Endodermal cell (in vitro differentiated cells): ENCODE data around the gene SYNE2. TPM values are rescaled to one million over a fixed set of nuclear protein-coding genes. Genes with fewer than 3 reads are reported as not detected.

ENCODE experiments used
- DNase-seq: peaks from one replicate; pipeline ENCODE4 v3.0.0-alpha.2; 2017
- H3K27ac ChIP-seq: 2 replicates; pipeline ENCODE4 v1.5.1; 2013; ENCODE audit warnings: mild to moderate bottlenecking, low read depth, low read length, moderate library complexity
- H3K27me3 ChIP-seq: 2 replicates; pipeline ENCODE4 v1.6.1; 2013; ENCODE audit warnings: mild to moderate bottlenecking, low read length, moderate library complexity; ENCODE audit not compliant: insufficient read depth, control insufficient read depth, poor library complexity, severe bottlenecking
- H3K36me3 ChIP-seq: 2 replicates; pipeline ENCODE4 v1.7.0; 2013; ENCODE audit warnings: mild to moderate bottlenecking, low read length, moderate library complexity; ENCODE audit not compliant: control insufficient read depth, insufficient read depth
- H3K4me1 ChIP-seq: one replicate; pipeline ENCODE4 v1.7.0; 2013; ENCODE audit warnings: low read length; ENCODE audit not compliant: control insufficient read depth, insufficient read depth
- H3K4me3 ChIP-seq: 2 replicates; pipeline ENCODE4 v1.5.1; 2013; ENCODE audit warnings: mild to moderate bottlenecking, low read length, moderate library complexity
- H3K9ac ChIP-seq: 2 replicates; pipeline ENCODE4 v1.6.1; 2013; ENCODE audit warnings: mild to moderate bottlenecking, low read length, moderate library complexity; ENCODE audit not compliant: poor library complexity, severe bottlenecking; ENCODE audit errors: extremely low read depth
- H3K9me3 ChIP-seq: 2 replicates; pipeline ENCODE4 v1.6.1; 2013; ENCODE audit warnings: mild to moderate bottlenecking, low read length, moderate library complexity; ENCODE audit not compliant: control insufficient read depth
- H3K27ac Mint-ChIP-seq: 2 replicates; pipeline ENCODE4 v1.8.0; 2020; ENCODE audit warnings: mixed read lengths
- H3K27me3 Mint-ChIP-seq: 2 replicates; pipeline ENCODE4 v1.8.0; 2021; ENCODE audit warnings: mild to moderate bottlenecking, mixed read lengths; ENCODE audit not compliant: insufficient read depth
- H3K36me3 Mint-ChIP-seq: 2 replicates; pipeline ENCODE4 v1.8.0; 2020; ENCODE audit warnings: low read depth, mixed read lengths
- H3K4me1 Mint-ChIP-seq: 2 replicates; pipeline ENCODE4 v1.8.0; 2020; ENCODE audit warnings: mixed read lengths
- H3K4me3 Mint-ChIP-seq: 2 replicates; pipeline ENCODE4 v1.8.0; 2020; ENCODE audit warnings: mild to moderate bottlenecking, moderate library complexity, mixed read lengths
- H3K9me3 Mint-ChIP-seq: 2 replicates; pipeline ENCODE4 v1.8.0; 2020; ENCODE audit warnings: mild to moderate bottlenecking, mixed read lengths
- CTCF ChIP-seq: fragments of 200-600 bp; sonication (generic); conservative IDR thresholded peaks from 2 replicates; pipeline ENCODE4 v1.5.0; 2021; ENCODE audit warnings: antibody characterized with exemption, mild to moderate bottlenecking
- WGBS, 2 experiments: methylation state at CpG; one replicate each; pipeline versions ENCODE4 v1.1.5 to v1.1.7; 2013; ENCODE audit warnings: missing lambda C conversion rate in 2 of 2, mixed read lengths in 1 of 2; ENCODE audit not compliant: insufficient coverage in 1 of 2, insufficient read length in 1 of 2; 5-methylcytosine and 5-hydroxymethylcytosine counted together
- total RNA-seq, 2 donors: library from RNA; stranded (reverse); fragmentation: NEBNext Ultra II Directional in 1 of 2; extraction: Animal tissue kit (Norgen Biotek cat#: 25700) in 1 of 2; gene quantifications; 2 replicates in 1 of 2; 3 replicates in 1 of 2; pipeline ENCODE4 v1.2.1, GENCODE V29; 2021

Gene SYNE2
- total RNA-seq, 2 donors from 2014 or later = 65.8 to 70.0 TPM

GRCh38 chr14:64196056-64196455 is 343.3 kb downstream of the SYNE2 start:
- H3K9me3 ChIP-seq = no peaks in the 10 kb centered on the region
- H3K4me3 ChIP-seq = no peak overlapping the region
- peaks cover 10% of the 10 kb centered on the region for H3K36me3 ChIP-seq
- no peak overlapping the region for H3K9ac ChIP-seq
- peaks cover 26% of the 10 kb centered on the region for H3K36me3 Mint-ChIP-seq
- no peaks in the 10 kb centered on the region for H3K27me3 ChIP-seq
- H3K27ac Mint-ChIP-seq = no peak overlapping the region
- no peak overlapping the region for H3K27ac ChIP-seq
- no peak overlapping the region for H3K4me3 Mint-ChIP-seq
- no peak for DNase-seq
- WGBS, 2 experiments = 83 to 85% methylated on average over 3 to 5 of the region's 5 CpGs
- H3K27me3 Mint-ChIP-seq = no peaks in the 10 kb centered on the region
- no peaks in the 10 kb centered on the region for H3K9me3 Mint-ChIP-seq
- H3K4me1 ChIP-seq = no peaks in the 10 kb centered on the region
- H3K4me1 Mint-ChIP-seq = peaks cover 46% of the 10 kb centered on the region
- no peak for TF ChIP-seq CTCF

GRCh38 chr14:64196814-64197411 is 344.1 kb downstream of the SYNE2 start:
- 18 to 22% methylated on average over 17 to 20 of the region's 20 CpGs for WGBS, 2 experiments
- peaks cover 49% of the 10 kb centered on the region for H3K4me1 Mint-ChIP-seq
- peak; percentile 90 for DNase-seq
- H3K4me3 Mint-ChIP-seq = peak overlapping the region; percentile 47
- Histone ChIP-seq H3K27me3 (no peaks in the 10 kb centered on the region), H3K9me3 (no peaks in the 10 kb centered on the region), H3K4me3 (peak overlapping the region; percentile 61), H3K27ac (peak overlapping the region; percentile 63), H3K4me1 (no peaks in the 10 kb centered on the region), H3K36me3 (peaks cover 1% of the 10 kb centered on the region), H3K9ac (no peak overlapping the region)
- peak overlapping the region; percentile 92 for H3K27ac Mint-ChIP-seq
- H3K36me3 Mint-ChIP-seq = peaks cover 18% of the 10 kb centered on the region
- no peak for TF ChIP-seq CTCF
- H3K27me3 Mint-ChIP-seq = no peaks in the 10 kb centered on the region
- H3K9me3 Mint-ChIP-seq = no peaks in the 10 kb centered on the region

- Histone ChIP-seq H3K27ac (no peak overlapping the region), H3K27me3 (no peaks in the 10 kb centered on the region), H3K36me3 (peaks cover 2% of the 10 kb centered on the region), H3K9ac (no peak overlapping the region), H3K9me3 (no peaks in the 10 kb centered on the region), H3K4me3 (no peak overlapping the region), H3K4me1 (no peaks in the 10 kb centered on the region)
- Mint-ChIP-seq H3K27ac (no peak overlapping the region), H3K4me1 (peaks cover 46% of the 10 kb centered on the region), H3K9me3 (no peaks in the 10 kb centered on the region), H3K4me3 (no peak overlapping the region), H3K36me3 (peaks cover 20% of the 10 kb centered on the region), H3K27me3 (no peaks in the 10 kb centered on the region)
- no peak for DNase-seq
- TF ChIP-seq CTCF = no peak
- 79 to 81% methylated on average over 3 of the region's 3 CpGs for WGBS, 2 experiments
Measured at GRCh38 chr14:64197996-64198395, 345.2 kb downstream of the SYNE2 start.
